Endodermal cell (in vitro differentiated cells): ENCODE data around the gene SPG7. TPM values are rescaled to one million over a fixed set of nuclear protein-coding genes. Genes with fewer than 3 reads are reported as not detected.

Source experiments
- DNase-seq: peaks from one replicate; pipeline ENCODE4 v3.0.0-alpha.2; 2017
- H3K27ac ChIP-seq: 2 replicates; pipeline ENCODE4 v1.5.1; 2013; ENCODE audit warnings: mild to moderate bottlenecking, low read depth, low read length, moderate library complexity
- H3K27me3 ChIP-seq: 2 replicates; pipeline ENCODE4 v1.6.1; 2013; ENCODE audit warnings: mild to moderate bottlenecking, low read length, moderate library complexity; ENCODE audit not compliant: insufficient read depth, control insufficient read depth, poor library complexity, severe bottlenecking
- H3K36me3 ChIP-seq: 2 replicates; pipeline ENCODE4 v1.7.0; 2013; ENCODE audit warnings: mild to moderate bottlenecking, low read length, moderate library complexity; ENCODE audit not compliant: control insufficient read depth, insufficient read depth
- H3K4me1 ChIP-seq: one replicate; pipeline ENCODE4 v1.7.0; 2013; ENCODE audit warnings: low read length; ENCODE audit not compliant: control insufficient read depth, insufficient read depth
- H3K4me3 ChIP-seq: 2 replicates; pipeline ENCODE4 v1.5.1; 2013; ENCODE audit warnings: mild to moderate bottlenecking, low read length, moderate library complexity
- H3K9ac ChIP-seq: 2 replicates; pipeline ENCODE4 v1.6.1; 2013; ENCODE audit warnings: mild to moderate bottlenecking, low read length, moderate library complexity; ENCODE audit not compliant: poor library complexity, severe bottlenecking; ENCODE audit errors: extremely low read depth
- H3K9me3 ChIP-seq: 2 replicates; pipeline ENCODE4 v1.6.1; 2013; ENCODE audit warnings: mild to moderate bottlenecking, low read length, moderate library complexity; ENCODE audit not compliant: control insufficient read depth
- H3K27ac Mint-ChIP-seq: 2 replicates; pipeline ENCODE4 v1.8.0; 2020; ENCODE audit warnings: mixed read lengths
- H3K27me3 Mint-ChIP-seq: 2 replicates; pipeline ENCODE4 v1.8.0; 2021; ENCODE audit warnings: mild to moderate bottlenecking, mixed read lengths; ENCODE audit not compliant: insufficient read depth
- H3K36me3 Mint-ChIP-seq: 2 replicates; pipeline ENCODE4 v1.8.0; 2020; ENCODE audit warnings: low read depth, mixed read lengths
- H3K4me1 Mint-ChIP-seq: 2 replicates; pipeline ENCODE4 v1.8.0; 2020; ENCODE audit warnings: mixed read lengths
- H3K4me3 Mint-ChIP-seq: 2 replicates; pipeline ENCODE4 v1.8.0; 2020; ENCODE audit warnings: mild to moderate bottlenecking, moderate library complexity, mixed read lengths
- H3K9me3 Mint-ChIP-seq: 2 replicates; pipeline ENCODE4 v1.8.0; 2020; ENCODE audit warnings: mild to moderate bottlenecking, mixed read lengths
- WGBS, 2 experiments: methylation state at CpG; one replicate each; pipeline versions ENCODE4 v1.1.5 to v1.1.7; 2013; ENCODE audit warnings: missing lambda C conversion rate in 2 of 2, mixed read lengths in 1 of 2; ENCODE audit not compliant: insufficient coverage in 1 of 2, insufficient read length in 1 of 2; 5-methylcytosine and 5-hydroxymethylcytosine counted together
- total RNA-seq, 2 donors: library from RNA; stranded (reverse); fragmentation: NEBNext Ultra II Directional in 1 of 2; extraction: Animal tissue kit (Norgen Biotek cat#: 25700) in 1 of 2; gene quantifications; 2 replicates in 1 of 2; 3 replicates in 1 of 2; pipeline ENCODE4 v1.2.1, GENCODE V29; 2021
- TF ChIP-seq, protein P1 (sequence below): fragments of 200-600 bp; sonication (generic); conservative IDR thresholded peaks from 2 replicates; pipeline ENCODE4 v1.5.0; 2021; ENCODE audit warnings: antibody characterized with exemption, mild to moderate bottlenecking

SPG7 gene
- total RNA-seq, 2 donors from 2014 or later, result 153 to 156 TPM

DNA sequence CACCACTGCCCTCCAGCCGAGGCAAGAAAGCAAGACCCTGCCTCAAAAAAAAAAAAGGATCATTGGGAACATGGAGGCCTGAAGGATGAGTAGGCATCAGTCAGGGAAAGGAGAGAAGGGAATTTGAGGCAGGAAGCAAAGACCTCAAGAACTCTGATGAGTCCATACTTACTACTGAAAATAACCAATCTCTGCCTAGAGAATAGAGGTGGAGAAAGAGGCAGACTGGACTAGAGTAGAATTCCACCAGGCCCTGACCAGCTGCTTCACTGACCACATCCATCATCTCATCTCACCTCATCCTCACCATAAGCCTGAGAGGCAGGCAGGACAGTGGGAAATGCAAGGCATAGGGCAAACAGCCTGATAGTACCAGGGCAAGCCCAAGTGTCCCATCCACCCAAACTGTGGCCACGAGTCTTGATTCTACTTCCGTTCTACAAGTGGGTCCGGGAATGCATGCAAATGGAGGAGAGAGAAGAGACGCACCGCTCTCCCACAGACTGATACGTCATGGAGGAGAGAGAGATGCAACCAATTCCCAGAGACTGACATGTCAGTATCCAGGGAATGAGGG, 35.0 kb upstream of the SPG7 start:
- Histone ChIP-seq H3K4me1 (peaks cover 17% of the 10 kb centered on the region), H3K4me3 (peak overlapping the region; percentile 37), H3K36me3 (peaks cover 5% of the 10 kb centered on the region), H3K27me3 (no peaks in the 10 kb centered on the region), H3K27ac (no peak overlapping the region), H3K9ac (no peak overlapping the region), H3K9me3 (no peaks in the 10 kb centered on the region)
- Mint-ChIP-seq H3K36me3 (peaks cover 18% of the 10 kb centered on the region), H3K9me3 (peaks cover 3% of the 10 kb centered on the region), H3K27me3 (no peaks in the 10 kb centered on the region), H3K4me3 (peak overlapping the region; percentile 34), H3K27ac (no peak overlapping the region), H3K4me1 (peaks cover 52% of the 10 kb centered on the region)
- 91 to 97% methylated on average over 7 of the region's 7 CpGs for WGBS, 2 experiments
- TF ChIP-seq, protein P1, sequence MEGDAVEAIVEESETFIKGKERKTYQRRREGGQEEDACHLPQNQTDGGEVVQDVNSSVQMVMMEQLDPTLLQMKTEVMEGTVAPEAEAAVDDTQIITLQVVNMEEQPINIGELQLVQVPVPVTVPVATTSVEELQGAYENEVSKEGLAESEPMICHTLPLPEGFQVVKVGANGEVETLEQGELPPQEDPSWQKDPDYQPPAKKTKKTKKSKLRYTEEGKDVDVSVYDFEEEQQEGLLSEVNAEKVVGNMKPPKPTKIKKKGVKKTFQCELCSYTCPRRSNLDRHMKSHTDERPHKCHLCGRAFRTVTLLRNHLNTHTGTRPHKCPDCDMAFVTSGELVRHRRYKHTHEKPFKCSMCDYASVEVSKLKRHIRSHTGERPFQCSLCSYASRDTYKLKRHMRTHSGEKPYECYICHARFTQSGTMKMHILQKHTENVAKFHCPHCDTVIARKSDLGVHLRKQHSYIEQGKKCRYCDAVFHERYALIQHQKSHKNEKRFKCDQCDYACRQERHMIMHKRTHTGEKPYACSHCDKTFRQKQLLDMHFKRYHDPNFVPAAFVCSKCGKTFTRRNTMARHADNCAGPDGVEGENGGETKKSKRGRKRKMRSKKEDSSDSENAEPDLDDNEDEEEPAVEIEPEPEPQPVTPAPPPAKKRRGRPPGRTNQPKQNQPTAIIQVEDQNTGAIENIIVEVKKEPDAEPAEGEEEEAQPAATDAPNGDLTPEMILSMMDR, result no peak
- no peak for DNase-seq

DNA sequence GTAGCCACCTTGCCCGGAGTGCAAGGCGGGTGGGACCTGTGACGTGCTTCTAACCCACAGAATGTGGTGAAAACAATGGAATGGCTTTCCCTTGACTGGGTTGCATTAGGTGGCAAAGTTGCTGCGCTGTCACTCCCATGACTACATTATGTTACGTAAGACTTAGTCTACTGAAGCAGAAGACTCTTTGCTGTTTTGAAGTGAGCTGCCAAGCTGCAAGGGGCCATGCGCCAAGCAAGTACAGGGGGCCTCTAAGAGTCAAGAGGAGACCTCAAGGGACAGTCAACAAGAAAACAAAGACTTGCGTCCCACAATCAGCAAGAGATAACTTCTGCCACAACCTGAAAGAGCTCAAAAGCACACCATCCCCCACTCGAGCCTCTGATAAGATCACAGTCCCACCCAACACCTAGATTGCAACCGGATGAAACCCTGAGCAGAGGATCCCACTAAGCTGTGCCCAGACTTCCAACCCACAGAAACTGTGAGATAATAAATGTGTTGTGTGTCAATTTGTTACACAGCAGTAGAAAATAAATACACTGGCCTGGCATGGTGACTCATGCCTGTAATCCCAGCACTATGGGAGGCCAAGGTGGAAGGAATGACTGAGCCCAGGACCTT, 34.3 kb upstream of the SPG7 start:
- TF ChIP-seq, protein P1, result no peak
- H3K36me3 Mint-ChIP-seq, result peaks cover 16% of the 10 kb centered on the region
- Histone ChIP-seq H3K9me3 (no peaks in the 10 kb centered on the region), H3K4me1 (peaks cover 20% of the 10 kb centered on the region), H3K4me3 (peak overlapping the region; percentile 54), H3K36me3 (peaks cover 5% of the 10 kb centered on the region), H3K27ac (no peak overlapping the region), H3K27me3 (no peaks in the 10 kb centered on the region), H3K9ac (no peak overlapping the region)
- H3K4me1 Mint-ChIP-seq, result peaks cover 59% of the 10 kb centered on the region
- 60 to 81% methylated on average over 6 to 9 of the region's 9 CpGs for WGBS, 2 experiments
- H3K4me3 Mint-ChIP-seq, result peak overlapping the region; percentile 34
- peak overlapping the region; percentile 74 for H3K27ac Mint-ChIP-seq
- DNase-seq, result peak; percentile 72
- peaks cover 3% of the 10 kb centered on the region for H3K9me3 Mint-ChIP-seq
- no peaks in the 10 kb centered on the region for H3K27me3 Mint-ChIP-seq

DNA sequence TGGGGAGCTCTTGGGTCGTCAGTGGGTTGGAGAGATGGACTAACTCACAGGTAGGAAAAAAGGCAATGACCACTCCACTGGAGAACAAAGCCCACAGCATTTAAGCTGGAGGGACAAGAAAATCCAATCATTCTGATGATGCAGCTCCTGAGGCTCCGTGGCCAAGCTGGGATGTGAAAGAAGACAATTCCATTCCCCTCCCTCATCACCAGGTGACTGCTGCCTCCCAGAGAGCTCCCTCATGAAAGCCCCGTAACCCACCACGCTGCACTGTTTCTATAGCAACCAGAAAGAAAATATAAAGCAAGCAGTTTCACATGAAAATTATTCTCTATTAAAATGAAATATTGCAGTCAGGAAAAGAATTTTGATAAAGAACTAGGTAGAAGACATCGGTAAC, 33.1 kb upstream of the SPG7 start:
- 75 to 100% methylated on average over 1 to 5 of the region's 5 CpGs for WGBS, 2 experiments
- Histone ChIP-seq H3K27ac (no peak overlapping the region), H3K27me3 (no peaks in the 10 kb centered on the region), H3K9ac (peak overlapping the region; percentile 26), H3K4me3 (peak overlapping the region; percentile 54), H3K4me1 (peaks cover 20% of the 10 kb centered on the region), H3K9me3 (no peaks in the 10 kb centered on the region), H3K36me3 (peaks cover 2% of the 10 kb centered on the region)
- Mint-ChIP-seq H3K27me3 (no peaks in the 10 kb centered on the region), H3K4me1 (peaks cover 63% of the 10 kb centered on the region), H3K9me3 (no peaks in the 10 kb centered on the region), H3K36me3 (peaks cover 10% of the 10 kb centered on the region), H3K4me3 (no peak overlapping the region), H3K27ac (peak overlapping the region; percentile 77)
- TF ChIP-seq, protein P1, result no peak
- DNase-seq, result no peak
